22Rv1 (cell line): Measurements from ENCODE around the gene DYNLL2.
"Not testable (repeated sequence)": the region's sequence is repeated elsewhere in the genome, so short reads cannot be mapped to it uniquely, and the experiment has no call there.

Experiments used
- H3K27ac ChIP-seq: fragments of 450-650 bp; 2 replicates; pipeline ENCODE4 v1.5.1; 2017
- CTCF ChIP-seq: fragments of 450-650 bp; IDR thresholded peaks from 2 replicates; pipeline ENCODE4 v1.5.1; 2017; ENCODE audit warnings: mild to moderate bottlenecking
- ZFX ChIP-seq: fragments of 450-650 bp; IDR thresholded peaks from 2 replicates; pipeline ENCODE4 v1.6.1; 2017; ENCODE audit warnings: antibody characterized with exemption, borderline replicate concordance

DYNLL2 gene

GRCh38 chr17:58082870-58083490 is at the start of gene DYNLL2:
TSS of gene DYNLL2 (plus strand) at chr17:58083419. CDS start at chr17:58087091, 3,672 bp downstream.
- TF ChIP-seq CTCF: no peak
- TF ChIP-seq ZFX: no peak
- peak within 1 kb of the TSS; percentile 79 for H3K27ac ChIP-seq

- H3K27ac ChIP-seq: no peak overlapping the region
- TF ChIP-seq CTCF (no peak), ZFX (no peak)
Observed at GRCh38 chr17:58039975-58040374, 43.2 kb upstream of the DYNLL2 start.

DNA sequence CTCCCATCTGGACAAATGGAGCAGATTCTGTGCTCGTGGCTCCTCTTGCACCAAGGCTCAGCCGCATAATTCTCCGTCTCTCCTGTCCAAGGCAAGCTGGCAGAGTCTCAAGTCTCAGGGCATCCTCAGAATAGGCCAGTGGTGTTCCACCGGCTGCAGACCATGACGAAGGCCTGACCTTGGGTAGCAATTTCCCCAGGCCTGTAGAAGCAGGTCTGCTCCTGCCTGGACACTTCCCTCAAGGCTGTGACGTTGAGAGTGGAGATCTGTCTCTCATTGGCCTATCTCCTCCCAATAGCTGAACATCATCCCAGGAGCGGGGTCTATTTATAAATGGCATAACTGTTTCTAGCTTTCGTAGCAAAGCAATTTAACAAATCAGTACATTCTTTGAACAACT is 42.8 kb upstream of the DYNLL2 start:
- TF ChIP-seq ZFX (no peak), CTCF (no peak)

GRCh38 chr17:58041161-58041560 is 42.1 kb upstream of the DYNLL2 start:
- no peak overlapping the region for H3K27ac ChIP-seq
- no peak for TF ChIP-seq CTCF
- TF ChIP-seq ZFX: no peak

More for the DNA sequence above, 42.8 kb upstream of the DYNLL2 start:
- no peak overlapping the region for H3K27ac ChIP-seq

DNA sequence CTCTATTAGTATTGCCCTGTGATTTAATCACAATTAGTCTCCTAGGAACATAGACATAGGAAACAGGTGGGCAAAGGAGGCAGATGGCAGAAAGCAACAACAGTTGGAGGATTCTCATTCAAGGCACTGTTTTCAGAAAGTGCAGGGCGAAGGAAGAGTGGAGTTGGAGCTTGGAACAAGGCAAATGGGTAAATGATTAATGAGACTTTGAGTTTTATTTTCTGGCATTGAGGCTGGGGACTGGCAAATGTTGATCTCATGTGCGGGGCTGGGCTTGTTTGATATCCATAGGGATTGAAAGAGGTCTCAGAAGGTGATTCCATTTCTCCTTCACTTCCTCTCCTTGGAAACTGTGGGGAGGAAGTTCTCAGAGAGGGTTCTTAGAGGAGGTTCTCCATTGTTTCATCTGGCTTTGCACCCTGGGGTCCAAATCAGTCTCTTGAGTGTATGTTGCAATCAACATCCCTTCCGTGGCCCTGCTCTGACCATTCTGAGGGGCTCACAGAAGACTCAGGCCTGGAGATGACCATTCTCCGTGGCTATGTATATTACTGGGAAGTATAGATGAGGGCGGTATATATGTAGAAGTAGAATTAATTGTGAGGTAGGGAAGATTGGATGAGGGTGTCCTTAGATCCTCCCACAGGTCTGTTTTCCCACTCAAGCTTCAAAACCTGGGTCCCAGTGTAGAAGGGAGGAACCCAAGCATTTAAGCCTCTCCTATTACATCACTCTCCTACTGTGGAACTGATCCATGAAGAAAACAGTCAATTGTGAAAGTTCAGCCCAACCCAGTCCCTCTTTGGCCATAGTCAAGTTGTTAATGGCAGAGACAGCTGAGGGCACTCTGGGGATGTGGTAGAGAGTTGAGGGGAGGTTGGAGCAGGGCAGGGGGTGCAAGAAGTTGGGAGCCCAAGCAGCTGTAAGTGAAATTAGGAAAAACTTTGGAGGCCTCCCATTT is 39.7 kb upstream of the DYNLL2 start:
- TF ChIP-seq CTCF (no peak), ZFX (no peak)
- no peak overlapping the region for H3K27ac ChIP-seq

DNA sequence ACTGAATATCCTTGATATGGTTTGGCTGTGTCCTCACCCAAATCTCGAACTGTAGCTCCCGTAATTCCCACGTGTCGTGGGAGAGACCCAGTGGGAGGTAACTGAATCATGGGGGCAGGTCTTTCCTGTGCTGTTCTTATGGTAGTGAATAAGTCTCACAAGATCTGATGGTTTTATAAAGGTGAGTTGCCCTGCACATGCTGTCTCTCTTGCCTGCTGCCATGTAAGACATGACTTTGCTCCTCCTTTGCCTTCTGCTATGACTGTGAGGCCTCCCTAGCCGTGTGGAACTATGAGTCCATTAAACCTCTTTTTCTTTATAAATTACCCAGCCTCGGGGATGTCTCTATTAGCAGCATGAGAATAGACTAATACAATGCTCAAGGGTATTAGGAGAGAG is 39.0 kb upstream of the DYNLL2 start:
- H3K27ac ChIP-seq: not testable (repeated sequence)

DNA sequence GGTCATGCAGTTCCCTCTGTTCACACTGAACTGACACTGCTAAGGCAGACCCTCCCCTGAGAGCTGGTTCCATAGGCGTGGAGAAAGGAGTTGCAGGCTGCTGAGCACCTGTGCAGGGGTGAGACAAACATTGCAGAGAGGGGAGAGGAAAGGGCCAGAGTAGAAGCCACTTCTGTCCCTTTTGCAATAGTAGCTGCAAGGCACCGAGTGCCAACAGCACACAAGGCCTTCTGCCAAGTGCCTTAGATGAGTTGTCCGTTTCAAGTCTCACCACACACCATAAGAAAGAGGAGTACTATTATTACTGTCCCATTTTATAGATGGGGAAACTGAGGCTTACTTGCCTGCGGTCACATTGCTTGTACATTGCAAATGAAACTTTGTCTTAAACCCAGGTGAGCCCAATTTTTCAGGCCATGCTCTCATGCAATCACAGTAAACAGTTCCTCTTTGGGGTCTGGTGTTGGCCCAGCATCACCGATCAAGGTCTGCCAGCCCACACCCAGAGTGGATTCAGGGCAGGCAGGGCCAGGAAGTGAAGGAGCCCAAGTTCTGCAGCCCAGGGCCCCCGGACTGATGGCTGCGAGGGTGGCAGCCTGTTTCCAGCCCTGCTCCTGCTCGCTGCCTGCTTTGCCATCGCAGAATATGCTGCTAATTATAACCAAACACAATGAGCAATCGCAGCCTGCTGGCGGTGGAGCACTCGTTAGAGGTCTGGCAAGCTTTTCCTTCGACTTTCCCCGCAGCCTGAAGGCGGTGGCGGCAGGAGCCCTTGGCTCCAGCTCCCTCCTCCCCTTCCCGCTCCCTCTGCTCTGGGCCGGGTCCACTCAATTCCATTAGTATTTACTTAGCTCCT is 36.8 kb upstream of the DYNLL2 start:
- no peak overlapping the region for H3K27ac ChIP-seq
- TF ChIP-seq ZFX: no peak
- no peak for TF ChIP-seq CTCF
